Activated naive CD4-positive, alpha-beta T cell treated with anti-CD3 and anti-CD28 coated beads, Interleukin-2, amount 50 U/mL, for 16 hours (primary cell): ENCODE measurements around the gene PTPDC1.
"Not testable (repeated sequence)": the region's sequence is repeated elsewhere in the genome, so short reads cannot be mapped to it uniquely, and the experiment has no call there.

Source experiments
- DNase-seq: peaks from one replicate; pipeline ENCODE4 v3.0.0-alpha.2; 2020

Gene PTPDC1

DNA sequence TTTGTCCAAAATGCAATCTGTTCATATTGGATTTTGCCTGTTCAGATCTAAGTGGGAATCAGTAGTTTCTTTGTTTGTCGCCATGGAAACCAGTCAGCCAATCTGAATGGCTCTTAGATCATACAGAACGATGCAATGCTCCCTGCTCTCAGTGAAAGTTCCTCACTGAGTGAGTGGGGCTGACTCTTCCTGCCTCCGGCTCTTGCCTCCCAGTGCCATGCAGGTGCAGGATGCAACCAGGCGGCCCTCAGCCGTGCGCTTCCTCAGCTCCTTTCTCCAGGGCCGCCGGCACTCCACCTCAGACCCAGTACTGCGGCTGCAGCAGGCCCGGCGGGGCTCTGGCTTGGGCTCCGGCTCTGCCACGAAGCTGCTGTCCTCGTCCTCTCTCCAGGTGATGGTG, at the start of gene PTPDC1:
TSS of gene PTPDC1 (plus strand) at position 151 of the 400 bp plus-strand sequence. CDS start at position 218, 67 bp downstream.
- DNase-seq: no peak

- no peak for DNase-seq
These were observed 49.8 kb upstream of the PTPDC1 start for GRCh38 chr9:94034511-94034910.

DNA sequence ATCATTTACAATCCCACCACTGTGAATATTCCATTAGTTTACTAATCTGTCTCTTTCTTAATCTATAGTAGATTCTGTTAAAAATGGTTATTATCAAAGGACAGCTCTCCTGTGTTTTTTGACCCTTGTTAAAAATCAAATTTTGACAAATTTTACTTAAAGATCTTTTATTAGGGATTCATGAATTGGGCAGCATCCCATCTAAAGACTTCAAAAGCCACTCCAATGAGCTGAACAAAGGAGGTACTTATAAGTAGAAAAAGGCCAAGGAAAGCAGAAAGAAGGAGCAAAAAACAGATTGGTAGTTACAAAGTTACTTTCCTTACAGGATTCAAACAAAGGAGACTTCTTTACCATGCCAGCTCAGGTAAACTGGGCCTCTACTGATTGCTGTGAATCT, 44.5 kb upstream of the PTPDC1 start:
- no peak for DNase-seq

- no peak for DNase-seq
These were observed 41.5 kb upstream of the PTPDC1 start for GRCh38 chr9:94042516-94043360.

DNA sequence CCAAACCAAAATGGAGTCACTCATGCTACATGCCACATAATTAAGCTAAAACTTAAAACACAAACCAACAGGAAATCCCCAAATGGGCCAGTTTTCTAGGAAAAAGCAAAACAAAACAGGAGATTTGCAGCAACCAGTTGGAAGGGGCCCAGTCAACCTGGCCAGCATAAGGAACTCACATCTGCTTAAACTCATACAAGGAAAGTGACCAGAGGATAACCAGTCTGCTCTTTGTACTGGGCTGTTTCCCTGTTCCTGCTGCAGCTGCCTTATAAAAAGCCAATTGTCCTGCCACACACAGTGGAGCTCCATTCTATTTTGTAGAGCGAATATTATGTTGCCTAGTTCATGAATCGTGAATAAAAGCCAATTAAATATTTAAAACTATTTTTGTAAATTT, 29.5 kb upstream of the PTPDC1 start:
- no peak for DNase-seq

DNA sequence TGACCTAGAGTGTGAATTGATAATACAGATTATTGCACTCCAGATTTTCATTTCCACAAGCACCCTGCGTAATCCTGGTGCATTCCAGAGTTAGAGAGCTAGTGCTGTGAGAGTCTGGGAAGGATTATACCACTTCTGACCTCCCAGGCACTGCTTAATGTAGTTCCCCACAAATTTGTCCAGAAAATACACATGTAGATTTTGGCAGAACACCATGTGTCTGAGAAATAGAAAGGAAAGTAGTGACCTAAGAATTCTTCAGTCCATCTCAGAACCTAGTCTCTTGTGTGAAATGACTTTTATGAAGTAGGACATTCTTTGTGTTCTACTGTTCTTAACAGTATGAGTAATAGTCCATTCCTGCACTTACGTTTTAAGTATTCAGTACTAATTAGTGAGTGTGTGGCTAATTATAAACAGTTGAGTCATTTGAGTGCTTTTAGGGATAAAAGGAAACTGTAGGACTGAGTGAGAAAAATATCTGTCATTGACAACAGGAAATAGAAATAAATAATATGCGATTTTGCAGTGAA, 27.8 kb upstream of the PTPDC1 start:
- no peak for DNase-seq

DNA sequence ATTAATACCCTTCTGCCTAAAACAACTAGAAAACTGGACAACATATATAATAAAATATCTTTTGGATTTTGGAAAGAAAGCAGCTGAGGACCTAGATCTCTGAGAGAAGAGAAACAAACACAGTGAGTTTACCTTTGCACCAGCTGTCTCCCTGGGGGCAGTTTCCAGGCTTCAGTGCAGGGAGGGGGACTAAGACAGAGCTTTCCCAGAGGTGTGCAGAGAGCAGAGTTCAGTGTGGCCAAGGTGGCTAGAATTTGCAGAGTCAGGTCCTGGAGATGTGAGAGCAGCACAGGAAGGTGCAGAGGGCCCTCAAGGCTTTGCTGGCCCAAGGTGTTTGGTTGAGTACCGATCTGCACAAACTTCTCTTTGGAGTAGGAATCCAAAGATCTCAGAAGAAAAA, 26.3 kb upstream of the PTPDC1 start:
- DNase-seq: no peak

GRCh38 chr9:94061864-94062263, 22.4 kb upstream of the PTPDC1 start:
- DNase-seq: no peak

DNA sequence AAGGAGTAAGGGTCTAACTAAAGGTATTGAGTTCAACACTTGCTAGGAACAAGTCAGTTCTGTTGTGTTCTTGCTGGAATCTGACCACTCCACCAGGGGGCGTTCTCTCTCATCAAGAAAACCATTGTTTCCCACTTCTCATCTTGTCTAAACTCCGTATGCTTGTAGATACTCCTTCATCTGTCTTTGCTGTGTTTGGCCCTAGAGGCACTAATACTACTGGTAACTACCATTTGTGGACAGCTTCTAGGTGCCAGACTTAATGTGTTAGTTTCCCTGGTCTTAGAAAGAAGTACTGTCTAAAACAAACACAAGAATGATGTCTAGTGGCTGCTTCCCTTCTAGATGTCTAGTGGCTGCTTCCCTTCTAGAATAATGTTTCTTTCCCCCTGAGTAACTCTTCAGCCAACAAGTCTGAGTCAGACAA, 18.7 kb upstream of the PTPDC1 start:
- DNase-seq: peak; percentile 71

DNA sequence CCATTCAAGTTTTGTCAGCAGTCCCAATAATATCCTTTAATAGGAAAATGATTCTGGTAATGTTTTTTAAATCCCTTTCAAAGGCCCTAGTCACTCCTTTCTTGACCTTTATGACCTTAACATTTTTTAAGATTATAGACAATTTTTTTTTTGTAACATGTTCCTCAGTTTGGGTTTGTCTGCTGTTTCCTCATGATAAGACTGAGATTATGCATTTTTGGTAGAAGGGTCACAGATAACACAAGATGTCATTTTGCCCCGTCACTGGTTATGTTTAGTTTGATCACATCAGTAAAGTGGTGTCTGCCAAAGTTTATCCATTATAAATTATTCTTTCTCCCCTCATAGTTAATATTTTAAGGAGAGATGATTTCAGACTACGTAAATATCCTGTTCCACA, 16.0 kb upstream of the PTPDC1 start:
- no peak for DNase-seq

- DNase-seq: no peak
These were observed 7.7 kb upstream of the PTPDC1 start for GRCh38 chr9:94076557-94076956.

GRCh38 chr9:94078086-94078485, 6.2 kb upstream of the PTPDC1 start:
- no peak for DNase-seq

GRCh38 chr9:94079236-94079635, 5.0 kb upstream of the PTPDC1 start:
- no peak for DNase-seq

DNA sequence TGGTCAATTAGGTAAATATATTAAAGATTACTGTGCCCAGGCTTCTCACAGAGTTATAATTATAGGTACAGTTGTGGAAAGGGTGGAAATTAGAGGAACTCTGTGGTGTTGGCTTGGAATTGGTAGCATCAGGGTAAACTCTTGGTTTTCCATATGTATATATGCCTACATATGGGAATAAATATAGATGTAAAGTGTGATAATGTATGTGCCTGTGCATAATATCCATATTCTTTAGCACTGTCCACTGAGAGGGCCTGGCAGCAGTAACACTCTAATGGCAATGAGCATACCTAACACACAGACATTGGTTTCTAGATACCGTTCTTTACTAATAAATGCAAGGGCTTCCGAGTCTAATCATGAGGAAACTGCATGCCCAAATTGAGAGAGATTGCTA, 4.0 kb upstream of the PTPDC1 start:
- DNase-seq: no peak

DNA sequence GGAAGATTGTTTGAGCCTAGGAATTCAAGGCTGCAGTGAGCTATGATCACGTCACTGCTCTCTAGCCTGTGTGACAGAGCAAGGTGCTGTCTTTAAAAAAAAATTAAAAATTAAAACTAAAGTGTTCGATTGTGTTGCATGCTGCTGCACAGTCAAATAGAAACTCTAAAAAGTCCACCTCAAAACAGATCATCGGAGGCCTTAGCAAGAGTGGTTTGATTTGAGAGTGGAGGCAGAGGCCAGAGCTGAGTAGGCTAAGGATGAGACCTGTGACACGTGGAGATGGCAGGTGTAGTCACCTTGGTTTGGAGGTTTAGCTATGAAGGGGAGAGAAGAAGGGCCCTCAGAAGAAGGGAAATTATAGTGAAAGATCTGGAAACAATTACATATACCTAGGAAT, 2.8 kb upstream of the PTPDC1 start:
- DNase-seq: no peak

DNA sequence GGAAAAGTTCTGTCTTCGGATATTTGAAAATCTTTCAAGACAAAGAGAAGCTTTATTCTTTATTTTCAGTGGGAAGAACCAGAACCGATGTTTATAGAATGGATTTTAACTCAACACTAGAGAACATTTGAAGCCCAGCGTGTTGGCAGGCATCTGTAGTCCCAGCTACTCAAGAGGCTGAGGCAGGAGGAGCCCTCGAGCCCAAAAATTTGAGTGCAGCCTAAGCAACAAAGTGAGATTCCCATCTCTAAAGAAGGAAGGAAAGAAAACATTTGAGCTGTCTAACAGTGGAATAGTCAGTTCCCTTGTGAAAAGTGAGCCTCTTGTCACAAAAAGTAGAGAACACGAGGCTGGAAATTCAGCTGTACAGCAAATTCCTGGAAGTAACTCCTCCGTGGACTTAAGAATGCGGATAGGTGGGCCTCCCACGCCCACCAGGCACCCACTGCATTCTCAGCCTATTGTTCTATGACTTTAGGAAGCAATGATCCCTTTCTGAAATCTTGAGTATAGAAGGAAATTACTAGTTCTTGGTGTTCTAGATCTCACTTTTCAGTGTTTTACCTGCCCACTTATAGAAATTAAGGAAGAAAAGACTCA, 2.3 kb upstream of the PTPDC1 start:
- DNase-seq: no peak

DNA sequence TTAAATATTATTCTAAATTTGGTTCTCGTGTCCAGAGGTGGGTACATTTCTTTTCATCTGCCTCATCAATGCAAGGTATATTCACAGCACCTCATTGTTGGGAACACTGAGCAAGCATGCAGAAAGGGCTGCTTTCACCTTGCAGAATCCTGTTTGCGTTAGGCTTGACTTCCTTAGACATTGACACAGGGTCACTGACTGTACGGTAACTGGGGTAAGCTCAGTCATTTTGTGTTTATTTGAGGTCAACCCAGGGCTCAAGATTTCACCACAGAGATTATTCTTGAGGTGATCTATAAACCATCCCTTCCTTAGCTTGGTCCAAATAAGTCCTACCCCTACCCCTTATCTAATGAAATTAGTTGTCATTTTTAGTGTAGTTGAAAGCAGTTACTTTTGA, 1.7 kb upstream of the PTPDC1 start:
- no peak for DNase-seq

DNA sequence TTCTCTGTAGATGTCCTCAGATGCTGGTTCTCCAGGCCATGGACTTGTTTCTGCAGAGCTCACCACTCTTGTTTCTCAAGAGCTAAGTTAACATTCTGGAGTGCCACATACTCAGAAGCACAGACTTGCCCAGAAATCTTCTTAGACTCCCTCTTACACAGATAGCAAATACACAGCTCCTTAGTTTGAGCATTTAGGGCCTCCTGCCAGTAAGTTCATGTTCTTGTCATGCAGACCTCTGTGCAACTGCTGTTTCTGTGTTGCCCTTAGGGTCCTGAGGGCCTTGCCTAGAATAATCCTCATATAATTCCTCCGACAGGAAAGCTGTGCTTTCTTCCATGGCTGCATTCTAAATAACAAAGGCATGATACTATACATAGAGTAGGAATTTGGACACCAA, 1.3 kb upstream of the PTPDC1 start:
- DNase-seq: no peak

- no peak for DNase-seq
These were observed 880 bp upstream of the PTPDC1 start for GRCh38 chr9:94083384-94083783.

DNA sequence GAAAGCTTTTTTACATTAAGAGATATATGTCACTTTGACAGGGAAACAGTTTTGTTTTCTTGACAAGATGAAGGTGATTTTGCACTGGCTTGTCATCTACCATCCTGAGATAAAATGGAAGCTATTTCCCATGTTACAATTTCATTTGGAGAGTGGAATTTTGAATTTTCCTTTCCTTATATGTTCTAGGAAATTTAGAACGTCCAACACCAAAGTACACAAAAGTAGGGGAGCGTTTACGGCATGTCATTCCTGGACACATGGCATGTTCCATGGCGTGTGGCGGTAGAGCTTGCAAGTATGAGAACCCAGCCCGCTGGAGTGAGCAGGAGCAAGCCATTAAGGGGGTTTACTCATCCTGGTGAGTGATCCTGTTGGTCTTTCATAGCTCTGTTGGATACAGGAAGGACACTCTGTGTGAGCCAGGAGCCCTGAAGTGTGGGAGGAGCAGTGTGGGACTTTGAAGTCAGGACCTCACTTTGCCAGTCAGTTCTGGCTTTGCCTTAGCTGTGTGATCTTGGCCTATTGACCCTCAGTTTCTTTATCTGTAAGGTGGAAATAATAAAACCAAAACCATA, 887 bp downstream of the PTPDC1 start:
- no peak for DNase-seq

DNA sequence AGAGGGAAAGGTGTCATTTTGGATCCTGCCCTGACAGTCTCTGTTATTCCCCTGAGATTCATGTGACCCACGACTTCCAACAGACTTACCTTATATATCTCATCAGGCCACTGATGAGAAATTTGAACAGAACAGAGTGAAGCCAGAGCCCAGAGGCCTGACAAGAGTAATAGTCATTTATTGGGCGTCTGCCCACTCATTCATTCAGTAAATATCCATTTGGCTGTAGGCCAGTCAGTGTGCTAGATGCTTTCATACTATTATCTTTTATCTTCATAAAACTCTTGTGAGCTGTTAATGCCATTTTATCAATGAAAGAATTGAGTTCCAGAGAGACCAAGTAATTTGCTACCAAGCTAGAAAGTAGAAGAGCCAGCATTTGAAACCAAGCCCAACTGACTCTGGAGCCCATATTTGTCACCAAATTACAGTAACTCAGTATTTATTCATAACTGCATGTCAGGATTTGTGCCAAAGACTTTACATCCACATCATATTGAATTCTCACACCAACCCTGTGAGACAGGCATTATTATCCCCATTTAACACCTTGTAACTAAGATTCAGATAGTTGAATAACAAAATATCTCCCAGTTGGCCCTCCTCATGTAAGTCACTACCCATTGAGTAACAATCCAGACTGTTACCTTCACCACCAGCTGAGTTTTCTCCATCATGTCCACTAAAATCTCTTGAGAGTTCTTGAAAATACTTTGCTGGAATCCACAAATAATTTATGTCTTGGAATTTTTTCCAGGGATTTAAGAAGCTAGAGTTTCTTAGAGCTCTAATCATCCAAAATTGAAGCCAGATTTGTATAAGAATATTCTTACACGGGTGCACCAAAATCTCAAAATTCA, 2.5 kb downstream of the PTPDC1 start:
- DNase-seq: no peak

DNA sequence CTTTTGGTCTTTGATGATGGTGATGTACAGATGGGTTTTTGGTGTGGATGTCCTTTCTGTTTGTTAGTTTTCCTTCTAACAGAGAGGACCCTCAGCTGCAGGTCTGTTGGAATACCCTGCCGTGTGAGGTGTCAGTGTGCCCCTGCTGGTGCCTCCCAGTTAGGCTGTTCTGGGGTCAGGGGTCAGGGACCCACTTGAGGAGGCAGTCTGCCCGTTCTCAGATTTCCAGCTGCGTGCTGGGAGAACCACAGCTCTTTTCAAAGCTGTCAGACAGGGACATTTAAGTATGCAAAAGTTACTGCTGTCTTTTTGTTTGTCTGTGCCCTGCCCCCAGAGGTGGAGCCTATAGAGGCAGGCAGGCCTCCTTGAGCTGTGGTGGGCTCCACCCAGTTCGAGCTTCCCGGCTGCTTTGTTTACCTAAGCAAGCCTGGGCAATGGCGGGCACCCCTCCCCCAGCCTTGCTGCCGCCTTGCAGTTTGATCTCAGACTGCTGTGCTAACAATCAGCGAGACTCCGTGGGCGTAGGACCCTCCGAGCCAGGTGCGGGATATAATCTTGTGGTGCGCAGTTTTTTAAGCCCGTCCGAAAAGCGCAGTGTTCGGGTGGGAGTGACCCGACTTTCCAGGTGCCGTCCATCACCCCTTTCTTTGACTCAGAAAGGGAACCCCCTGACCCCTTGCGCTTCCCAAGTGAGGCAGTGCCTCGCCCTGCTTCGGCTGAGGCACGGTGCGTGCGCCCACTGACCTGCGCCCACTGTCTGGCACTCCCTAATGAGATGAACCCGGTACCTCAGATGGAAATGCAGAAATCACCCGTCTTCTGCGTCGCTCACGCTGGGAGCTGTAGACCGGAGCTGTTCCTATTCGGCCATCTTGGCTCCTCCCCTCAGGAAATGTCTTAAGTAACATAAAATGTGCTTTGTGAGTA, 10.2 kb downstream of the PTPDC1 start:
- not testable (repeated sequence) for DNase-seq
